WTC11 (cell line): Measurements from ENCODE around the gene APLN. TPM values are rescaled to one million over a fixed set of nuclear protein-coding genes. Genes with fewer than 3 reads are reported as not detected.

Experiments
- ATAC-seq: fragments of 200-7000 bp; cut with Tn5 transposase; 2 replicates; pipeline ENCODE4 v1.10.0; 2021; ENCODE audit warnings: mild to moderate bottlenecking, moderate library complexity
- CTCF ChIA-PET: fragments of 300-600 bp; sonication (Branson Sonifier 250); formaldehyde crosslinking; loops from one replicate; lab custom pipeline; 2021; ENCODE audit warnings: antibody characterized with exemption; lab: Charles Lee
- POLR2A ChIA-PET: fragments of 350-600 bp; sonication (Branson Sonifier 250); formaldehyde crosslinking; loops from one replicate; lab custom pipeline; 2021; ENCODE audit warnings: antibody characterized with exemption; lab: Charles Lee
- DNase-seq: peaks from one replicate; pipeline ENCODE4 v3.0.0; 2021; ENCODE audit warnings: low spot score
- H3K27ac Mint-ChIP-seq: 2 replicates; pipeline ENCODE4 v1.8.0; 2021; ENCODE audit warnings: mixed read lengths
- H3K27me3 Mint-ChIP-seq: 2 replicates; pipeline ENCODE4 v1.8.0; 2021; ENCODE audit warnings: low read depth, mild to moderate bottlenecking, moderate library complexity, mixed read lengths
- H3K36me3 Mint-ChIP-seq: 2 replicates; pipeline ENCODE4 v1.8.0; 2021; ENCODE audit warnings: mixed read lengths
- H3K4me1 Mint-ChIP-seq: 2 replicates; pipeline ENCODE4 v1.8.0; 2022; ENCODE audit warnings: mixed read lengths
- H3K4me3 Mint-ChIP-seq: 2 replicates; pipeline ENCODE4 v1.8.0; 2021; ENCODE audit warnings: mild to moderate bottlenecking, moderate library complexity, mixed read lengths
- H3K9me3 Mint-ChIP-seq: 2 replicates; pipeline ENCODE4 v1.8.0; 2021; ENCODE audit warnings: mixed read lengths
- AR ChIP-seq: fragments of 250-450 bp; sonication (Bioruptor Pico); IDR thresholded peaks from 2 replicates; pipeline ENCODE4 v1.9.0; 2021; ENCODE audit warnings: mild to moderate bottlenecking
- ATF2 ChIP-seq: sonication (generic); formaldehyde crosslinking; IDR thresholded peaks from 2 replicates; pipeline ENCODE4 v1.8.1; 2022; ENCODE audit warnings: low read depth, missing genetic modification reagents, borderline replicate concordance
- CBFB ChIP-seq: sonication (generic); formaldehyde crosslinking; IDR thresholded peaks from 2 replicates; pipeline ENCODE4 v1.8.1; 2022; ENCODE audit warnings: mild to moderate bottlenecking, low read depth, missing genetic modification reagents
- CREB1 ChIP-seq: sonication (generic); formaldehyde crosslinking; IDR thresholded peaks from 2 replicates; pipeline ENCODE4 v1.8.0; 2023; ENCODE audit warnings: mild to moderate bottlenecking, missing genetic modification reagents
- E2F1 ChIP-seq: sonication (generic); formaldehyde crosslinking; IDR thresholded peaks from 2 replicates; pipeline ENCODE4 v1.8.0; 2022; ENCODE audit warnings: mild to moderate bottlenecking, missing genetic modification reagents
- ELF4 ChIP-seq: sonication (generic); formaldehyde crosslinking; IDR thresholded peaks from 2 replicates; pipeline ENCODE4 v1.8.1; 2022; ENCODE audit warnings: low read depth, mild to moderate bottlenecking, moderate library complexity, missing genetic modification reagents
- FOXP1 ChIP-seq: sonication (generic); formaldehyde crosslinking; IDR thresholded peaks from 2 replicates; pipeline ENCODE4 v1.8.0; 2022; ENCODE audit warnings: missing genetic modification reagents, mild to moderate bottlenecking, moderate library complexity, borderline replicate concordance
- JAZF1 ChIP-seq: fragments of 250-450 bp; sonication (Bioruptor Pico); IDR thresholded peaks from 2 replicates; pipeline ENCODE4 v1.9.0; 2021; ENCODE audit warnings: moderate library complexity, mild to moderate bottlenecking, inconsistent platforms
- NR2C2 ChIP-seq: sonication (generic); formaldehyde crosslinking; IDR thresholded peaks from 2 replicates; pipeline ENCODE4 v1.8.0; 2022; ENCODE audit warnings: mild to moderate bottlenecking, missing genetic modification reagents
- SMAD4 ChIP-seq: sonication (generic); formaldehyde crosslinking; IDR thresholded peaks from 2 replicates; pipeline ENCODE4 v1.8.0; 2022; ENCODE audit warnings: mild to moderate bottlenecking, missing genetic modification reagents
- TCF7 ChIP-seq: sonication (generic); formaldehyde crosslinking; IDR thresholded peaks from 2 replicates; pipeline ENCODE4 v1.8.0; 2022; ENCODE audit warnings: mild to moderate bottlenecking, low read depth, missing genetic modification reagents, moderate library complexity
- ZBTB21 ChIP-seq: sonication (generic); formaldehyde crosslinking; IDR thresholded peaks from 2 replicates; pipeline ENCODE4 v1.8.1; 2023; ENCODE audit warnings: mild to moderate bottlenecking, missing genetic modification reagents, borderline replicate concordance
- ZMAT4 ChIP-seq: fragments of 250-450 bp; sonication (Bioruptor Pico); IDR thresholded peaks from 2 replicates; pipeline ENCODE4 v1.9.0; 2021; ENCODE audit warnings: mild to moderate bottlenecking
- ZNF121 ChIP-seq: sonication (generic); formaldehyde crosslinking; IDR thresholded peaks from 2 replicates; pipeline ENCODE4 v1.8.0; 2023; ENCODE audit warnings: missing genetic modification reagents
- ZNF532 ChIP-seq: fragments of 250-450 bp; sonication (Bioruptor Pico); IDR thresholded peaks from 2 replicates; pipeline ENCODE4 v1.9.0; 2021; ENCODE audit warnings: mild to moderate bottlenecking, borderline replicate concordance
- total RNA-seq: library from RNA; stranded (reverse); gene quantifications from 3 replicates; pipeline ENCODE4 v1.2.3, GENCODE V29; 2021
- TF ChIP-seq, protein P1 (sequence below): sonication (generic); formaldehyde crosslinking; IDR thresholded peaks from 2 replicates; pipeline ENCODE4 v1.8.0; 2022; ENCODE audit warnings: missing genetic modification reagents

The APLN gene
- total RNA-seq, 1 experiment from 2014 or later, result 4.2 TPM

- TF ChIP-seq AR, result no peak
- TF ChIP-seq NR2C2 (CRISPR knock-in tag), result no peak
- no peak for TF ChIP-seq E2F1 (CRISPR knock-in tag)
- no peak for TF ChIP-seq CREB1 (CRISPR knock-in tag)
- TF ChIP-seq JAZF1 (CRISPR knock-in tag), result no peak
- no peak for TF ChIP-seq ELF4 (CRISPR knock-in tag)
- no peak for TF ChIP-seq SMAD4
- no peak for TF ChIP-seq ZNF121
Measured at GRCh38 chrX:129652565-129653169, 2.1 kb downstream of the APLN start (continued).

- Mint-ChIP-seq H3K9me3 (no peaks in the 10 kb centered on the region), H3K27ac (no peak overlapping the region), H3K27me3 (peaks cover 78% of the 10 kb centered on the region), H3K4me3 (no peak overlapping the region), H3K4me1 (peaks cover 26% of the 10 kb centered on the region), H3K36me3 (no peaks in the 10 kb centered on the region)
- ChIA-PET CTCF (interaction anchor here (1.3 kb wide), 1 partner anchor 74 kb away, joined by 5 read pairs; no protein-coding TSS in a partner anchor), POLR2A (no interaction called here)
- no peak for TF ChIP-seq ZMAT4 (CRISPR knock-in tag)
- DNase-seq (no peak), ATAC-seq (no peak)
Measured at GRCh38 chrX:129651756-129652564, 2.8 kb downstream of the APLN start.

- ChIA-PET CTCF (interaction anchor here (1.3 kb wide), 1 partner anchor 75 kb away, joined by 5 read pairs; no protein-coding TSS in a partner anchor), POLR2A (no interaction called here)
- Mint-ChIP-seq H3K4me1 (peaks cover 26% of the 10 kb centered on the region), H3K27ac (no peak overlapping the region), H3K27me3 (peaks cover 74% of the 10 kb centered on the region), H3K4me3 (no peak overlapping the region), H3K9me3 (no peaks in the 10 kb centered on the region), H3K36me3 (no peaks in the 10 kb centered on the region)
- DNase-seq (no peak), ATAC-seq (no peak)
- TF ChIP-seq ZBTB21 (CRISPR knock-in tag) (no peak), ELF4 (CRISPR knock-in tag) (no peak), ZNF532 (CRISPR knock-in tag) (no peak), CBFB (CRISPR knock-in tag) (no peak), ATF2 (no peak), FOXP1 (no peak), TCF7 (CRISPR knock-in tag) (no peak)
- TF ChIP-seq, protein P1, sequence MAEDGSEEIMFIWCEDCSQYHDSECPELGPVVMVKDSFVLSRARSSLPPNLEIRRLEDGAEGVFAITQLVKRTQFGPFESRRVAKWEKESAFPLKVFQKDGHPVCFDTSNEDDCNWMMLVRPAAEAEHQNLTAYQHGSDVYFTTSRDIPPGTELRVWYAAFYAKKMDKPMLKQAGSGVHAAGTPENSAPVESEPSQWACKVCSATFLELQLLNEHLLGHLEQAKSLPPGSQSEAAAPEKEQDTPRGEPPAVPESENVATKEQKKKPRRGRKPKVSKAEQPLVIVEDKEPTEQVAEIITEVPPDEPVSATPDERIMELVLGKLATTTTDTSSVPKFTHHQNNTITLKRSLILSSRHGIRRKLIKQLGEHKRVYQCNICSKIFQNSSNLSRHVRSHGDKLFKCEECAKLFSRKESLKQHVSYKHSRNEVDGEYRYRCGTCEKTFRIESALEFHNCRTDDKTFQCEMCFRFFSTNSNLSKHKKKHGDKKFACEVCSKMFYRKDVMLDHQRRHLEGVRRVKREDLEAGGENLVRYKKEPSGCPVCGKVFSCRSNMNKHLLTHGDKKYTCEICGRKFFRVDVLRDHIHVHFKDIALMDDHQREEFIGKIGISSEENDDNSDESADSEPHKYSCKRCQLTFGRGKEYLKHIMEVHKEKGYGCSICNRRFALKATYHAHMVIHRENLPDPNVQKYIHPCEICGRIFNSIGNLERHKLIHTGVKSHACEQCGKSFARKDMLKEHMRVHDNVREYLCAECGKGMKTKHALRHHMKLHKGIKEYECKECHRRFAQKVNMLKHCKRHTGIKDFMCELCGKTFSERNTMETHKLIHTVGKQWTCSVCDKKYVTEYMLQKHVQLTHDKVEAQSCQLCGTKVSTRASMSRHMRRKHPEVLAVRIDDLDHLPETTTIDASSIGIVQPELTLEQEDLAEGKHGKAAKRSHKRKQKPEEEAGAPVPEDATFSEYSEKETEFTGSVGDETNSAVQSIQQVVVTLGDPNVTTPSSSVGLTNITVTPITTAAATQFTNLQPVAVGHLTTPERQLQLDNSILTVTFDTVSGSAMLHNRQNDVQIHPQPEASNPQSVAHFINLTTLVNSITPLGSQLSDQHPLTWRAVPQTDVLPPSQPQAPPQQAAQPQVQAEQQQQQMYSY (CRISPR knock-in tag), result no peak
Measured at GRCh38 chrX:129650821-129651510, 3.8 kb downstream of the APLN start.
